Mesenchymal stem cell (in vitro differentiated cells and primary cell): ENCODE results near the gene LPCAT1. TPM values are rescaled to one million over a fixed set of nuclear protein-coding genes. Genes with fewer than 3 reads are reported as not detected.
A peak's percentile ranks its signal among the peaks of the same experiment; 100 is the strongest.
"Not testable (repeated sequence)": the region's sequence is repeated elsewhere in the genome, so short reads cannot be mapped to it uniquely, and the experiment has no call there.

Experiments
- DNase-seq: peaks from one replicate; pipeline ENCODE4 v3.0.0-alpha.2; 2013
- H2AFZ ChIP-seq: one replicate; pipeline ENCODE4 v1.6.1; 2013; ENCODE audit warnings: low read depth, mild to moderate bottlenecking, control low read depth, inconsistent platforms, low read length, moderate library complexity
- H2AK5ac ChIP-seq: 2 replicates; pipeline ENCODE4 v1.6.1; 2013; ENCODE audit warnings: low read length, moderate library complexity, mild to moderate bottlenecking, inconsistent platforms; ENCODE audit not compliant: severe bottlenecking
- H2BK120ac ChIP-seq: one replicate; pipeline ENCODE4 v1.6.1; 2013; ENCODE audit warnings: low read depth, mild to moderate bottlenecking, inconsistent platforms, low read length, moderate library complexity
- H2BK12ac ChIP-seq, 2 experiments: one replicate each; pipeline ENCODE4 v1.6.1; 2013; ENCODE audit warnings: inconsistent platforms in 2 of 2, low read length in 2 of 2, mild to moderate bottlenecking in 2 of 2, moderate library complexity in 2 of 2, control low read depth in 1 of 2
- H2BK15ac ChIP-seq: one replicate; pipeline ENCODE4 v1.6.1; 2013; ENCODE audit warnings: mild to moderate bottlenecking, low read depth, inconsistent platforms; ENCODE audit not compliant: poor library complexity, severe bottlenecking
- H2BK5ac ChIP-seq: 2 replicates; pipeline ENCODE4 v1.6.1; 2013; ENCODE audit warnings: low read depth, mild to moderate bottlenecking, low read length, control low read depth, inconsistent platforms; ENCODE audit not compliant: poor library complexity, severe bottlenecking
- H3K14ac ChIP-seq, 2 experiments: one replicate each; pipeline ENCODE4 v1.6.1; 2013; ENCODE audit warnings: inconsistent platforms in 2 of 2, low read length in 2 of 2, control low read depth in 1 of 2, mild to moderate bottlenecking in 1 of 2, moderate library complexity in 1 of 2
- H3K18ac ChIP-seq, 2 experiments: one replicate each; pipeline ENCODE4 v1.6.1; 2013; ENCODE audit warnings: inconsistent platforms in 2 of 2, low read length in 2 of 2, control low read depth in 1 of 2, low read depth in 1 of 2, mild to moderate bottlenecking in 1 of 2
- H3K23ac ChIP-seq, 2 experiments: one replicate each; pipeline ENCODE4 v1.6.1; 2013; ENCODE audit warnings: inconsistent platforms in 2 of 2, low read length in 2 of 2, mild to moderate bottlenecking in 2 of 2, moderate library complexity in 2 of 2, control low read depth in 1 of 2
- H3K27ac ChIP-seq: 2 replicates; pipeline ENCODE4 v1.5.1; 2013; ENCODE audit warnings: mild to moderate bottlenecking, moderate library complexity, low read length, control low read depth, inconsistent platforms; ENCODE audit not compliant: poor library complexity, severe bottlenecking
- H3K27me3 ChIP-seq, 2 experiments: 2 replicates each; pipeline versions ENCODE4 v1.6.1 to v1.7.0; 2013; ENCODE audit warnings: low read length in 2 of 2, mild to moderate bottlenecking in 2 of 2, moderate library complexity in 2 of 2, control low read depth in 1 of 2, inconsistent platforms in 1 of 2; ENCODE audit not compliant: control insufficient read depth in 1 of 2, insufficient read depth in 1 of 2
- H3K36me3 ChIP-seq, 2 experiments: 2 replicates each; pipeline versions ENCODE4 v1.6.1 to v1.7.0; 2013; ENCODE audit warnings: low read length in 2 of 2, control low read depth in 1 of 2, inconsistent platforms in 1 of 2, low read depth in 1 of 2, mild to moderate bottlenecking in 1 of 2; ENCODE audit not compliant: insufficient read depth in 2 of 2, control insufficient read depth in 1 of 2
- H3K4ac ChIP-seq, 2 experiments: one replicate each; pipeline ENCODE4 v1.6.1; 2013; ENCODE audit warnings: inconsistent platforms in 2 of 2, low read length in 2 of 2, mild to moderate bottlenecking in 2 of 2, moderate library complexity in 2 of 2, control low read depth in 1 of 2, low read depth in 1 of 2
- H3K4me1 ChIP-seq: 2 replicates; pipeline ENCODE4 v1.6.1; 2013; ENCODE audit warnings: low read depth, low read length, control low read depth; ENCODE audit not compliant: control insufficient read depth, insufficient read depth
- H3K4me2 ChIP-seq: 2 replicates; pipeline ENCODE4 v1.6.1; 2013; ENCODE audit warnings: low read length, mild to moderate bottlenecking, inconsistent platforms; ENCODE audit not compliant: poor library complexity, severe bottlenecking
- H3K4me3 ChIP-seq, 2 experiments: 2 replicates each; pipeline versions ENCODE4 v1.5.1 to v1.7.0; 2013; ENCODE audit warnings: low read length in 2 of 2, mild to moderate bottlenecking in 2 of 2, control low read depth in 1 of 2, low read depth in 1 of 2; ENCODE audit not compliant: insufficient read depth in 1 of 2
- H3K79me1 ChIP-seq: replicated peaks from 2 replicates; pipeline ENCODE4 v1.6.1; 2013; ENCODE audit warnings: mild to moderate bottlenecking, control low read depth, low read length, inconsistent platforms; ENCODE audit not compliant: poor library complexity, severe bottlenecking
- H3K9ac ChIP-seq: 2 replicates; pipeline ENCODE4 v1.7.0; 2013; ENCODE audit warnings: mild to moderate bottlenecking, low read length, moderate library complexity
- H3K9me3 ChIP-seq: 2 replicates; pipeline ENCODE4 v1.7.0; 2013; ENCODE audit warnings: mild to moderate bottlenecking, low read length; ENCODE audit not compliant: control insufficient read depth
- H4K8ac ChIP-seq: one replicate; pipeline ENCODE4 v1.6.1; 2013; ENCODE audit warnings: inconsistent platforms, mild to moderate bottlenecking, low read length, moderate library complexity
- H4K91ac ChIP-seq: one replicate; pipeline ENCODE4 v1.6.1; 2013; ENCODE audit warnings: mild to moderate bottlenecking, low read length, inconsistent platforms
- WGBS: methylation state at CpG from one replicate; pipeline ENCODE4 v1.1.7; 2013; ENCODE audit warnings: mixed read lengths; 5-methylcytosine and 5-hydroxymethylcytosine counted together
- polyA plus RNA-seq, 2 experiments: library from polyadenylated mRNA; stranded (reverse); fragments of 200-250 nt; gene quantifications; one replicate each; pipeline ENCODE4 v1.2.3, GENCODE V29; 2013

LPCAT1 gene, protein sequence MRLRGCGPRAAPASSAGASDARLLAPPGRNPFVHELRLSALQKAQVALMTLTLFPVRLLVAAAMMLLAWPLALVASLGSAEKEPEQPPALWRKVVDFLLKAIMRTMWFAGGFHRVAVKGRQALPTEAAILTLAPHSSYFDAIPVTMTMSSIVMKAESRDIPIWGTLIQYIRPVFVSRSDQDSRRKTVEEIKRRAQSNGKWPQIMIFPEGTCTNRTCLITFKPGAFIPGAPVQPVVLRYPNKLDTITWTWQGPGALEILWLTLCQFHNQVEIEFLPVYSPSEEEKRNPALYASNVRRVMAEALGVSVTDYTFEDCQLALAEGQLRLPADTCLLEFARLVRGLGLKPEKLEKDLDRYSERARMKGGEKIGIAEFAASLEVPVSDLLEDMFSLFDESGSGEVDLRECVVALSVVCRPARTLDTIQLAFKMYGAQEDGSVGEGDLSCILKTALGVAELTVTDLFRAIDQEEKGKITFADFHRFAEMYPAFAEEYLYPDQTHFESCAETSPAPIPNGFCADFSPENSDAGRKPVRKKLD
- 32.9 TPM for polyA plus RNA-seq (2013, experiment 1 of 2)
- polyA plus RNA-seq (2013, experiment 2 of 2), result 33.5 TPM

GRCh38 chr5:1523793-1524480 lies at the start of gene LPCAT1:
Gene LPCAT1, minus strand, starts transcription at chr5:1523960. Its CDS starts 116 bp downstream, at chr5:1523844.
- Histone ChIP-seq H3K4me3 (peak within 1 kb of the TSS; percentile 86 to 95), H3K79me1 (peaks cover 15% of the 10 kb centered on the region), H3K23ac (peak within 1 kb of the TSS in 1 of 2 experiments; percentile 87), H3K4ac (peak within 1 kb of the TSS; percentile 31 to 96), H3K9ac (peak within 1 kb of the TSS; percentile 92), H3K18ac (peak within 1 kb of the TSS; percentile 87 to 94), H2BK5ac (peak within 1 kb of the TSS; percentile 62), H3K4me2 (peak within 1 kb of the TSS; percentile 90), H2AK5ac (peak within 1 kb of the TSS; percentile 33), H2BK12ac (peak within 1 kb of the TSS in 1 of 2 experiments; percentile 84), H3K27ac (no peak within 1 kb of the TSS), H4K8ac (peak within 1 kb of the TSS; percentile 88), H2BK120ac (peak within 1 kb of the TSS; percentile 98), H3K27me3 (no peaks in the 10 kb centered on the region), H3K9me3 (no peaks in the 10 kb centered on the region), H2BK15ac (peak within 1 kb of the TSS; percentile 75), H3K14ac (peak within 1 kb of the TSS in 1 of 2 experiments; percentile 97), H4K91ac (peak within 1 kb of the TSS; percentile 53), H2AFZ (peak within 1 kb of the TSS; percentile 87), H3K4me1 (peaks cover 23% of the 10 kb centered on the region), H3K36me3 (peaks cover 13 to 21% of the 10 kb centered on the region in 2 experiments)
- WGBS, result 11% methylated on average over 41 of the region's 85 CpGs
- peak; percentile 72 for DNase-seq

GRCh38 chr5:1571875-1572274 lies 48.1 kb upstream of the LPCAT1 start:
- not testable (repeated sequence) for H2AK5ac ChIP-seq, H4K8ac ChIP-seq, H3K14ac ChIP-seq, H3K79me1 ChIP-seq, H2BK120ac ChIP-seq, H3K18ac ChIP-seq, H2BK12ac ChIP-seq, H3K27me3 ChIP-seq, H3K4me3 ChIP-seq, DNase-seq, H3K9ac ChIP-seq, H2AFZ ChIP-seq, H3K4me2 ChIP-seq, H3K4ac ChIP-seq, H2BK5ac ChIP-seq, H4K91ac ChIP-seq, H3K23ac ChIP-seq, H2BK15ac ChIP-seq, H3K9me3 ChIP-seq, H3K27ac ChIP-seq
- Histone ChIP-seq H3K4me1 (peaks cover 11% of the 10 kb centered on the region), H3K36me3 (peaks cover 2 to 16% of the 10 kb centered on the region in 2 experiments)
- WGBS, result 95% methylated on average over 7 of the region's 7 CpGs

DNA sequence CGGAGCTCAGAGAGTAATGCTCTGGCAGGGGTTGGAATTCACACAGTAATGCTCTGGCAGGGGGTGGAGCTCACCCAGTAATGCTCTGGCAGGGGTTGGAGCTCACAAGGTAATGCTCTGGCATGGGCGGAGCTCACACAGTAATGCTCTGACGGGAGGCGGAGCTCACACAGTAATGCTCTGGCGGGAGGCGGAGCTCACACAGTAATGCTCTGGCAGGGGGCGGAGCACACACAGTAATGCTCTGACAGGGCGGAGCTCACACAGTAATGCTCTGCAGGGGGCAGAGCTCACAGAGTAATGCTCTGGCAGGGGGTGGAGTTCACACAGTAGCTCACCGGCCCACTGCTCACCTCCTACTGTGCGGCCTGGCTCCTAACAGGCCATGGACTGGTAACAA lies 47.2 kb upstream of the LPCAT1 start:
- Histone ChIP-seq H3K27ac (no peak overlapping the region), H2BK5ac (no peak overlapping the region), H2BK120ac (no peak overlapping the region)

More for the DNA sequence above, 47.2 kb upstream of the LPCAT1 start:
- peaks cover 17% of the 10 kb centered on the region for H3K4me1 ChIP-seq
- no peak overlapping the region for H3K14ac ChIP-seq
- H3K36me3 ChIP-seq, result peaks cover 2 to 16% of the 10 kb centered on the region in 2 experiments
- H4K8ac ChIP-seq, result no peak overlapping the region
- no peaks in the 10 kb centered on the region for H3K27me3 ChIP-seq
- no peaks in the 10 kb centered on the region for H3K79me1 ChIP-seq
- H2AK5ac ChIP-seq, result no peak overlapping the region
- no peak overlapping the region for H2BK15ac ChIP-seq
- peak overlapping the region; percentile 21 for H4K91ac ChIP-seq
- H3K4me2 ChIP-seq, result no peak overlapping the region
- no peak overlapping the region for H3K4ac ChIP-seq
- H3K23ac ChIP-seq, result no peak overlapping the region
- no peak overlapping the region for H2BK12ac ChIP-seq
- WGBS, result 94% methylated on average over 10 of the region's 10 CpGs
- no peak overlapping the region for H3K4me3 ChIP-seq
- no peak for DNase-seq
- H3K9me3 ChIP-seq, result no peaks in the 10 kb centered on the region
- no peak overlapping the region for H2AFZ ChIP-seq
- H3K9ac ChIP-seq, result no peak overlapping the region
- H3K18ac ChIP-seq, result peak overlapping the region in 1 of 2 experiments; percentile 2
